Activated effector memory CD4-positive, alpha-beta T cell treated with Interleukin-2 at 50 U/mL for 16 hours (primary cell): Measurements from ENCODE around the gene REPS2.

Experiments used
- DNase-seq: peaks from one replicate; pipeline ENCODE4 v3.0.0-alpha.2; 2020

The REPS2 gene

DNA sequence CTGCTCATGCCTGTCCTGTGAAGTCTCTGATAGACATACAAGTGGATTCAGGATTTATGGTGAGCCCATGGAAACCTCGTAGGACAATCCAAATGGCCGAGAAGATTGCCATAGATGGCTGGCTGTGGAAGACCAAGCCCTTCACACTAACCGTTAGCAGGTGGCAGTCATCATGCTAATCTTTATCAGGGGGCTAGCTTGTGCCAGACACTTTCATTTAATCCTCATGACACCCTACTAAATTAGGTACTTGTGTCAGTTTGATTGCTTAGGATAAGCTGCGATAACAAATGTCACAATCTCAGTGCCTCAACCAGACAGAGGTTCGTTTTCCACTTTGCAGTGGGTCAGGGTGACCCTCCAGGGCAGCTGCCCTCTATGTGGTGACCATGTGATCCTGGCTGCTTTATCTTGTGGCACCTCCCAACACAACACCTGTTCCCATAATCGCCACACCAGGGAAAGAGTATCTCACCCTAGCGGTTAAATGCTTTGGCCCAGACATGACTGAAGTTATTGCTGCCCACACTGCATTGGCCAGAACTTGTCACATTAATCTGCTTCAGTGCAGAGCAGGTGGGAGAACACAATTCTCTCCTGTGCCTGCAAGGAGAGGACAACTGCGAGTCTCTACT is 60.8 kb downstream of the REPS2 start:
- no peak for DNase-seq

GRCh38 chrX:17009856-17010625 is 63.6 kb downstream of the REPS2 start:
- DNase-seq: no peak

- no peak for DNase-seq
Measured at GRCh38 chrX:17012465-17012864, 66.0 kb downstream of the REPS2 start.

- no peak for DNase-seq
Measured at GRCh38 chrX:17014216-17014615, 67.8 kb downstream of the REPS2 start.

DNA sequence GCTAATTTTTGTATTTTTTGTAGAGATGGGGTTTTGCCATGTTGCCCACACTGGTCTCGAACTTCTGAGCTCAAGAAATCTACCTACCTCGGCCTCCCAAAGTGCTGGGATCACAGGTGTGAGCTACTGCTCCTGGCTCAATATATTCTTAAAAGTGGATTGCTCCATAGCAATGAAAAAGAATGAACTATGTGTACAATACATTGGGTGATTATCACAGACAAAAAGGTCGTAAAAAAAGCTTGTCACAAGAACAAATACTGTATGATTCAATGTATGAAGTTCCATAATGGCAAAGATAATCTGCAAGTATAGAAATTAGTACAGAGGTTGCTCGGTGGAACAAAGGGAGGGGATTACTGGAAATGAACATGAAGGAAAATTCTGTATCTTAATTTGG is 70.7 kb downstream of the REPS2 start:
- no peak for DNase-seq

DNA sequence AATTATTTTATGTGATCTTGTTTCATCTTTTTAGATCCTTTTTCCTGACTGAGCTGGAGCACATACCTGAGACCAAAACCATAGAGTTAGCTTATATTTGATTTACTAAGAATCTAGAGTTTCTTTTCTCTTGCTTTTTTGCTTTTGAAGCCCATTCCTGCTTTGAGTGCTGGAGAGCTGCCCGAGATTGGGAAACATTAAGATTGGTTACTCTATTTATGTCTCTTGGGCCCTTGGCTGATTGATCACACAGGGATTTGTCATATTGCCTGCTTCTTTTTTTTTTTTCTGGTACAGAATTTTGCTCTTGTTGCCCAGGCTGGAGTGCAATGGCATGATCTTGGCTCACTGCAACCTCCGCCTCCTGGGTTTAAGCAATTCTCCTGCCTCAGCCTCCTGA is 73.9 kb downstream of the REPS2 start:
- no peak for DNase-seq

DNA sequence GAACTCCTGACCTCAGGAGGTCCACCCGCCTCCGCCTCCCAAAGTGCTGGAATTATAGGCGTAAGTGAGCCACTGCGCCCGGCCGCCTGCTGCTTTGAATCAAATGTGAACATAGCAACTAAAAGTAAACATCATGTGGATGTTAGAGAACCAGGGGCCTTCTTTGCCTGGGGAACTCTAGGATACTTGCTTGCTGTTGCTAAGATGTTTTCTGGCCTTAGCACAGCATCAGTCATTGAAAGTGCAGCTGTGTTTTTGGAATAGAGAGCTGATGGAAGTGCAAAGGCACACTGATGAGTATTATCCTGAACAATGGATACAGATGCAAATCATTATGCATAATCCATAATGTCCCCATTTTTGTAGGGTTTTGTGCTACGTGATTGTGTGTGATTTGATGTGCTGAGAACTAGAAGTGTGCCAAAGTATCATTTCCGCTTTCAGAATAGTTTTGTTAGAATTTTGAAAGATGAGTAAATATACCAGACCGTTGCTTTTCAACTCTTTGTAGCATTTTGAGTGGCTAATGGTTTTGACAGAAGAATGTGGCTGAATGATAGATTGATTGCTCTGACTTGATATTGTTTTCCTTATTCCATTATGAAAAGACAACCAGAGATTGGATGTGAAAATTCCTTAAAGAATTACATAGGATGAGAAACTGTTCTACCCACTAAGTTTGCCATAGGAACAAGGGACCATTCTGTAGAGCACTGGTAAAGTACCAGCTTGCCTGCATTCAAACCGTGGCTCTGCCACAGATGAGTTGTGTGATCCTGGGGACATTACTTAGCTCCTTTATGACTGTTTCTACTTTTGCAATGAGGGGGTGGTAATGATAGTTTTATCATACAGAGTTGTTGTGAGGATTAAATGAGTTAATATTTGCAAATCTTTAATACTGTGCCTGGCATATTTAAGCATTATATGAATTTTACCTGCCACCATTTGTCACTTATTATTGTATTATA is 74.7 kb downstream of the REPS2 start:
- no peak for DNase-seq

- no peak for DNase-seq
Measured at GRCh38 chrX:17021851-17022604, 75.6 kb downstream of the REPS2 start.

DNA sequence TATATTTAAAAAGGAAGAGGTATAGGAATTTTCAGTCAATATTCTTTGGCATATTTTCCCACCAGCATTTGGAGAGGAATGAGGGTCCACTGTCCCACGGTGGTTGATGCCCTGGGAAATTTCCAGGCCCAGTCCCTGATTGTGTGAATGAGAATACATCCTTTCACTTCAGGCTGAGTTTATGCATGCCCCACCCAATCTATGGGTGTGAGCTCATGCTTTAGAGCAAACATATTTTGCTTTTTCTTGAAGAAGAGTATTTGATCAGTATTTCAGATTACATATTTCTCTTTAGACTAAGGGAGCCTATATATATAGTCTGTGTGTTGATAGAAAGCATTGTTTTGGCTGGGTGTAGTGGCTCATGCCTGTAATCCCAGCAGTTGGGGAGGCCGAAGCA is 77.2 kb downstream of the REPS2 start:
- DNase-seq: no peak

DNA sequence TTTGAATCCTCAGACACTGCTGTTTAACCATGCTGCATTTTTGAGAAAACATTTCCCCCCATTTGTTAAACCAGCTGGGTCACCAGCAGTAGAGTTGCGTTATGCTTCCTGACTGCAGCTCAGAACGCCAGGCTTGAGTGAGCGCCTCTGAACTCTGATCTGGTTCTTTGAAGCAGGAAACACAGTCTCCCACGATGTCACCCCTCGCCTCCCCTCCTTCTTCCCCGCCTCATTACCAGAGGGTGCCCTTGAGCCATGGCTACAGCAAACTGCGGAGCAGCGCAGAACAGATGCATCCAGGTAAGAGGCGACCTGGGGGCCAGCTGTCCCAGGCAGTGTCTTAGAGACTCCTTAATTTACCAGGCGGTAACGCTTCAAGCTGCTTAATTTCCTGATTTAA is 78.4 kb downstream of the REPS2 start:
- DNase-seq: no peak

DNA sequence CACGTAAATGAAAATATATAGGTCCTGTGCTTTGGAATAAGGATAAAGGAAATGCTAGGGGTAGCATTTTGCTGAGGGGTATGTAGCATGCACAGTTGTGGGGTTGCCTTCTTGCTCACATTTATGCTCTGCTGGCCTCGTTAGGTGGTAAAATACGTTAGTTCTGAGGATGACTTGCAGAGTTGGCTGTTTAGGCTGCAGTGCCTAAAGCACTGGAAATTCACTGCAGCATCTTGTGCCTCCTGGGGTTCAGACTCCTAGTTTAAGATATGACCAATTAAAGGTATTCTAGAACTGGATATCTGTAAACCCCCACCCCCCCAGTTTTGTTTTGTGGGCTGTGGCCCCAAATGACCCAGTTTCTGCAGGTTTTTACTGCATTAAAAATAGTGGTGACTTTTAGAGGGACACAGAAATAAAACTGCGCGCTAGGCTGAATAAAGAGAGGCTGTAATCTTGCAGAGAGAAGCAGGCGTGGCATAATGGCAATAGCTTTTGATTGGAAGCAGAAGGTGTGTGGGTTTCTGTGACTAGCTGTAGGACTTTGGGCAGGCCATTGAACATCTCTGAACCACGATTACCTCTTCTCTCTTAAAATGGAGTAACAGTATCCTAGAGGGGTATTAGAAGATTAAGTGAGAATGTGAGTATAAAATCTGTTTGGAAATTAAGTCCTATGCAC is 79.3 kb downstream of the REPS2 start:
- DNase-seq: no peak

DNA sequence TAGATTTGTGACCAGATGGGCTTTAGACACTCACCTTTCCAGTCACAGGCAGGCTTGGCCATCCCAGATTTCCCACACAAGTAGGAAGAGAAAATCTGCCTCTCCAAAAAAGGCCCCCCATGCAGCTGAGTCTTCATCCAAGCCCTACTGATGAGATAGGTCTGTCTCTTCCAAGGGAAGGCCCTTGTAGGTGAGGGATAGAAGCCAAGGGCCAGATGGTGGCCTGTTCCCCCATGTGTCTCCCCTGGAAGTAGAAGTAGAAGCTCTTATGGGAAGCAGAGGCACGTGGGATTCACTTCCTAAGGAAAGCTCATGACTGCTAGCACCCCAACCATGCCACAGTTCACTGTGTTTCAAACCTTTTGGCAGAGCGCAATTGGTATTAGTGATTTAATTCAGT is 81.5 kb downstream of the REPS2 start:
- DNase-seq: no peak

GRCh38 chrX:17028356-17028755 is 81.9 kb downstream of the REPS2 start:
- DNase-seq: no peak

DNA sequence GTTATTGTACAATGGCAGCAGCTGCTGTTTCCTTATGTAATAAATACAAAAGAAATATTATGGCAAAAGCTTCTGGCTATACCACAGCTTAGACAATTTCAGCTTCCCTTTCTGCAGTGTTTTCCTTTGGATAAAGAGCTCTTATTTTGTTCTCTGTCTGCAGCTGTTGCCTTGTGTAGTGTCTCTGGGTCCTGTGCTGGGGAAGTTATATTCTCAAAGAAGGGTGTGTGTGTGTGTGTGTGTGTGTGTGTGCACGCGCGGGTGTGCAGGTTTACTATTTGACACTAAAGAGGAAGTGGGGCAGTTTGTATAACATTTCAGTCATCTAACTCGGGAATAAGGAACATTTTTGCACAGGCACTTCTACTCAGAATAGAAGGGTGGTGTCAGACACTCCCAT is 83.6 kb downstream of the REPS2 start:
- no peak for DNase-seq

- DNase-seq: no peak
Measured at GRCh38 chrX:17030580-17031270, 84.3 kb downstream of the REPS2 start.

DNA sequence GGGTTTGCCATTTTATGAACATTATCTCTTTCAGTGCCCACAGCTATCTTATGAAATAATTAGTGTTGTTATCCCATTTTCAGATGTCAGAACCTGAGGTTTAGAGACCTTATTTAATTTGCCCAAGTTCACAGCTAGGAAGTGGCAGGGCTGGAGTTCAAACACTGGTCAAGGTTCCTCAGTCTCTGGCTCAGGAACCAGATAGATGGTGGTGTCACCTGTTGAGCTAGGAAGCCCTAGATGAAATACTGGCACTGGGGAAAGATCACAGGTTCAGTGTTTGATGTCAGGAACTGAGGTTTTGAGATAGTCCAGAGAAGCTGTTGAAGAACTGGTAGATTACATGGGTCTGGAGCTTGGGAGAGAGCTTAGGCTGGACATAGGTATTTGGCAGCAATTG is 85.4 kb downstream of the REPS2 start:
- no peak for DNase-seq

GRCh38 chrX:17032351-17032750 is 85.9 kb downstream of the REPS2 start:
- no peak for DNase-seq

- no peak for DNase-seq
Measured at GRCh38 chrX:17033225-17033624, 86.8 kb downstream of the REPS2 start.

DNA sequence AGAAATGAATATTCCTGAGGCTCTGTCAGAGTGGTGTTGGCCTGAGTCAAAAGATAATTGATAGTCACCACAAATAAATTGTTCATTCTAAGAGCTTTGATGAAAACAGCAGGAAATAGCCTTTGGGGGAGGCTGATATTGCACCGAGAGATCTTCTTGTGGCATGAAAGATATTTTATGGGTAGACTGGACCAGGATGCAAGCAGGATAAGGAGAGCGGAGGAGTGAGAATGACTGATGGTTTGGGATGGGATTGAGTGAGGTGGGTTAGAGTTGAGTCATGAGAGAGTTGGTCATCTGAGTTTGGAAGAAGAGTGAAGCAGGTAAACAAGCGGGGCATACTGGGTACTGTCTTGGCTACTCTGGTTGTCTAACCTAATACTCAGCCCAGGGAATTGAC is 88.7 kb downstream of the REPS2 start:
- no peak for DNase-seq

DNA sequence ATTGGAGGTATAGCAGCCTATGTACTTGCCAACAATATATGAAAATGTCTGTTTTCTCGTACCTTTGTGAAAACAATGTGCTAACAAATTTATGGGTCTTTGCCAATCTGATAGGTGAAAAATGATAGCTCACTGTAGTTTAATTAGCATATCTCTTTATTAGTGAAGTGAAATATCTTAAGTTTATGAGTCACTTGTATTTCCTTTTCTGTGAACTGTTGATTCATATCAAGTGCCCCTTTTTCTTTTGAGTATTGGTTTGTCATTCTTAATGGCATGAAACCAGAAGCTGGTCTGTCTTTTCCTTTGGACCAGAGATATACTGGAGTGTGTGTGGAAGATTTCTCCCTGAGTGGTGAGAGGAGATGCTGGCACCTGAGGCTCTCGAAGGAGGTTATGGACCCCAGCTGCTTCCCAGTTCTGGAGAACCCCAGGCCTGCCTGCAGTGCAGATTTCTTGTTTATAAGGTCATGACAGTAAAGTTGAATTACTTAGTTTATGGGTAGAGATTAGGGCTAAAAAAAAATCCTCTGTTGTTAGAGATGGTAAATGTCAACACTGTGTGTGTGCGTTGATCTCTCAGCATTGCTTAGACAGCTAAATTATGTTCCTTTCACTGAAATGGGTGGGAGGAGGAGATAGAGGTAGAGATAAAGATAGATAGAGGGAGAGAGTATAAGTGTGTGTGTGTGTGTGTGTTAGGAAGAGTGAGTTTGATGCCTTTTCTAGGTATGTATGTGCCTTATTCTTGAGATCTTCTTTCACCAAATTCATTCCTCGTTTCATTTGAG is 89.9 kb downstream of the REPS2 start:
- DNase-seq: no peak

DNA sequence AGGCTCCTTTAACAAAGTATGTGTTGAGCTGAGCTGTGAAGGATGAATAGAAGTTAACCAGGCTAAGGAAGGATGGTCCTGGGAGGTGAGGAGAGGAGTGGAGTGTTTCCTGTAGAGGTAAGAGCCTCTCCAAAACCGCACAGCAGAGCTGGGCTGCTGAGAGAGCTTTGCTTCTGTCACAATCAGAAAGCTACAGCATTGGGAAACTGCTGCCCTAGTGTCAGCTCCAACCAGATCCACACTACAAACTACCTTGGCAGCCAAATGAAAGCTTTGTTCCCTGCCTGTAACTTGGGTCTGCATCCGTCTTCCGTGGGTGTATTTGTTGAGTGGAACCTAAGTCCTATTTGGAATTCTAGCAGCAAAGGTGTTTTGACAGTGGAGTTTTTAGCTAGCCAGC is 91.8 kb downstream of the REPS2 start:
- no peak for DNase-seq
